ENCODE results near the gene CTNND2. TPM values are rescaled to one million over a fixed set of nuclear protein-coding genes. Genes with fewer than 3 reads are reported as not detected.

Gene CTNND2
- total and polyA plus RNA-seq, 9 of the 15 experiments (the other 6 are each of a cell fraction or from before 2014, with no cell fraction given), result 0.03 to 0.35 TPM; not detected in 7

DNA sequence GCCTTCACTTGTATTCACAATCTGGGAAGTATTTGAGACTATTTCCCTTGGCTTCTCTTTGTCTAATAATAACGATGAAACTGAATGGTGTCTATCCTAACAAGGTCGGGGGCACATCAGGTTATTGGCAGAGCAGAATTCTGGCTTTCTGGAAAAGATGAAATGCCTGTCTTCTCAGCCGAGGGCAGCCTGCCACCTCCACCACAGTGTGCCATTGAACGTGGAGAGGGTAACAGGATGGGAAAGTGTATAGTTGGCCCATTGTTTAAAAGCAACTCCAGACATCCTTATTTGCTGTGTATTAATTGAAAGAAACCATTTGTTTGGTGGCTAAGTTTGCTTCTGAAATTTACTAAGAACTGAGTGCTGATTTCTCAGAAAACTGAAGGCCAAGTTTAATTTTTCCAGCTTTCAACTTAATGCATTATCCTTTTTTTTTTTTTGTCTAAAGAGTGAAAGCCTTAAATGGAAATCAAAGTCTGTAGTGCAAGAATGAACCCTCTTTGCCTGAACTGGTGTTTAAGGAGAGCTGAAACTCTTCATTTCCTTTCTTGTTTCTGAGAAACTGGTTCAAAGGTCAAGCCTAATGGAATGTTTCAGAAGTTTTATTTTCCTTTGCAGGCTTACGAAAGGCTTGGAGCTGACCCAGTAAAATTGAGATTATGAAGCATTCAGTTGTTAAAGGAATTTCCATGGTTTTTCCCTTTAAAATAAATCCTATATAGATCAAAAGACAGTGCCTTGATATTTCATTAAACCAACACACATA lies 579.5 kb downstream of the CTNND2 start:
- ChIA-PET CTCF (ENCODE audit: low intra/inter-chr PET ratio) (no interaction called here), POLR2A (interaction anchor here (0.6 kb wide), 1 partner anchor 753 kb away, joined by 3 read pairs; no protein-coding TSS in a partner anchor)
- no peak overlapping the region for H3K27ac ChIP-seq (ENCODE audit: extremely low read depth, low read depth, low read length)
- intact Hi-C loops (cut with micrococcal nuclease) (no loop called here), in situ Hi-C loops (cut with MboI) (no loop called here)
- H3K27me3 ChIP-seq (ENCODE audit: control insufficient read depth in 2 of 2, insufficient read depth in 2 of 2, low read length in 2 of 2), result no peaks in the 10 kb centered on the region
- ATAC-seq (no peak), FAIRE-seq (no peak), DNase-seq (ENCODE audit: extremely low read depth in 1 of 4, low spot score in 3 of 4) (no peak)
- no peaks in the 10 kb centered on the region for H3K9me3 ChIP-seq (replicated peaks; ENCODE audit: control insufficient read depth, insufficient read depth, low read depth, low read length)
- no peaks in the 10 kb centered on the region for H3K4me1 ChIP-seq (replicated peaks in 1 of 2; ENCODE audit: control insufficient read depth in 2 of 2, insufficient read depth in 2 of 2, low read length in 2 of 2)
- H2AFZ ChIP-seq (ENCODE audit: low read depth, low read length), result no peak overlapping the region
- H3K36me3 ChIP-seq (ENCODE audit: control insufficient read depth, insufficient read depth, low read length), result no peaks in the 10 kb centered on the region
- 0% methylated on average over 5 of the region's 5 CpGs for WGBS (ENCODE audit: insufficient coverage, low coverage, missing lambda C conversion rate)
- H3K9ac ChIP-seq (ENCODE audit: insufficient read depth in 1 of 2, low read depth in 2 of 2, low read length in 2 of 2), result no peak overlapping the region
- BruUV-seq (replicated peaks), result no TSS peak
- H3K4me2 ChIP-seq (ENCODE audit: insufficient read depth, low read length), result no peak overlapping the region
- H3K79me2 ChIP-seq (ENCODE audit: control insufficient read depth, insufficient read depth, low read length), result no peaks in the 10 kb centered on the region
- no peaks in the 10 kb centered on the region for H4K20me1 ChIP-seq (replicated peaks; ENCODE audit: control insufficient read depth, insufficient read depth, low read length)
- no peak overlapping the region for H3K4me3 ChIP-seq
- no peaks in the 10 kb centered on the region for H3K9me1 ChIP-seq (ENCODE audit: control insufficient read depth, insufficient read depth, low read length)
- no peak for TF ChIP-seq FOSL1 (tag; conservative IDR thresholded peaks at IDR 0.05)
- TF ChIP-seq RBM22 (IDR thresholded peaks at IDR 0.05; ENCODE audit: low read depth, low read length, poor library complexity, severe bottlenecking), result no peak
- TF ChIP-seq IRF2 (CRISPR knock-in tag; IDR thresholded peaks at IDR 0.05), result no peak
- no peak for TF ChIP-seq ZC3H11A (IDR thresholded peaks at IDR 0.05; ENCODE audit: low read depth, low read length)
- no peak for TF ChIP-seq TBP (optimal IDR thresholded peaks at IDR 0.05; ENCODE audit: low read depth, low read length)
- TF ChIP-seq, protein P1, sequence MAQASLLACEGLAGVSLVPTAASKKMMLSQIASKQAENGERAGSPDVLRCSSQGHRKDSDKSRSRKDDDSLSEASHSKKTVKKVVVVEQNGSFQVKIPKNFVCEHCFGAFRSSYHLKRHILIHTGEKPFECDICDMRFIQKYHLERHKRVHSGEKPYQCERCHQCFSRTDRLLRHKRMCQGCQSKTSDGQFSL (CRISPR knock-in tag; IDR thresholded peaks at IDR 0.05), result no peak
- TF ChIP-seq, protein P1 (tag; IDR thresholded peaks at IDR 0.05), result no peak
- no peak for TF ChIP-seq HDAC3 (IDR thresholded peaks at IDR 0.05; ENCODE audit: borderline replicate concordance, partially characterized antibody)
- no peak for TF ChIP-seq NFATC3 (IDR thresholded peaks at IDR 0.05)
- TF ChIP-seq, protein P2, sequence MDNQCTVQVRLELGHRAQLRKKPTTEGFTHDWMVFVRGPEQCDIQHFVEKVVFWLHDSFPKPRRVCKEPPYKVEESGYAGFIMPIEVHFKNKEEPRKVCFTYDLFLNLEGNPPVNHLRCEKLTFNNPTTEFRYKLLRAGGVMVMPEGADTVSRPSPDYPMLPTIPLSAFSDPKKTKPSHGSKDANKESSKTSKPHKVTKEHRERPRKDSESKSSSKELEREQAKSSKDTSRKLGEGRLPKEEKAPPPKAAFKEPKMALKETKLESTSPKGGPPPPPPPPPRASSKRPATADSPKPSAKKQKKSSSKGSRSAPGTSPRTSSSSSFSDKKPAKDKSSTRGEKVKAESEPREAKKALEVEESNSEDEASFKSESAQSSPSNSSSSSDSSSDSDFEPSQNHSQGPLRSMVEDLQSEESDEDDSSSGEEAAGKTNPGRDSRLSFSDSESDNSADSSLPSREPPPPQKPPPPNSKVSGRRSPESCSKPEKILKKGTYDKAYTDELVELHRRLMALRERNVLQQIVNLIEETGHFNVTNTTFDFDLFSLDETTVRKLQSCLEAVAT (IDR thresholded peaks at IDR 0.05), result no peak
- no peak for TF ChIP-seq ZNF217 (CRISPR knock-in tag; IDR thresholded peaks at IDR 0.05)
- TF ChIP-seq NFE2L1 (tag; IDR thresholded peaks at IDR 0.05; ENCODE audit: borderline replicate concordance, low read depth), result no peak
- TF ChIP-seq, protein P3, sequence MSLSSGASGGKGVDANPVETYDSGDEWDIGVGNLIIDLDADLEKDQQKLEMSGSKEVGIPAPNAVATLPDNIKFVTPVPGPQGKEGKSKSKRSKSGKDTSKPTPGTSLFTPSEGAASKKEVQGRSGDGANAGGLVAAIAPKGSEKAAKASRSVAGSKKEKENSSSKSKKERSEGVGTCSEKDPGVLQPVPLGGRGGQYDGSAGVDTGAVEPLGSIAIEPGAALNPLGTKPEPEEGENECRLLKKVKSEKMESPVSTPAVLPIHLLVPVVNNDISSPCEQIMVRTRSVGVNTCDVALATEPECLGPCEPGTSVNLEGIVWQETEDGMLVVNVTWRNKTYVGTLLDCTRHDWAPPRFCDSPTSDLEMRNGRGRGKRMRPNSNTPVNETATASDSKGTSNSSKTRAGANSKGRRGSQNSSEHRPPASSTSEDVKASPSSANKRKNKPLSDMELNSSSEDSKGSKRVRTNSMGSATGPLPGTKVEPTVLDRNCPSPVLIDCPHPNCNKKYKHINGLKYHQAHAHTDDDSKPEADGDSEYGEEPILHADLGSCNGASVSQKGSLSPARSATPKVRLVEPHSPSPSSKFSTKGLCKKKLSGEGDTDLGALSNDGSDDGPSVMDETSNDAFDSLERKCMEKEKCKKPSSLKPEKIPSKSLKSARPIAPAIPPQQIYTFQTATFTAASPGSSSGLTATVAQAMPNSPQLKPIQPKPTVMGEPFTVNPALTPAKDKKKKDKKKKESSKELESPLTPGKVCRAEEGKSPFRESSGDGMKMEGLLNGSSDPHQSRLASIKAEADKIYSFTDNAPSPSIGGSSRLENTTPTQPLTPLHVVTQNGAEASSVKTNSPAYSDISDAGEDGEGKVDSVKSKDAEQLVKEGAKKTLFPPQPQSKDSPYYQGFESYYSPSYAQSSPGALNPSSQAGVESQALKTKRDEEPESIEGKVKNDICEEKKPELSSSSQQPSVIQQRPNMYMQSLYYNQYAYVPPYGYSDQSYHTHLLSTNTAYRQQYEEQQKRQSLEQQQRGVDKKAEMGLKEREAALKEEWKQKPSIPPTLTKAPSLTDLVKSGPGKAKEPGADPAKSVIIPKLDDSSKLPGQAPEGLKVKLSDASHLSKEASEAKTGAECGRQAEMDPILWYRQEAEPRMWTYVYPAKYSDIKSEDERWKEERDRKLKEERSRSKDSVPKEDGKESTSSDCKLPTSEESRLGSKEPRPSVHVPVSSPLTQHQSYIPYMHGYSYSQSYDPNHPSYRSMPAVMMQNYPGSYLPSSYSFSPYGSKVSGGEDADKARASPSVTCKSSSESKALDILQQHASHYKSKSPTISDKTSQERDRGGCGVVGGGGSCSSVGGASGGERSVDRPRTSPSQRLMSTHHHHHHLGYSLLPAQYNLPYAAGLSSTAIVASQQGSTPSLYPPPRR (CRISPR knock-in tag; IDR thresholded peaks at IDR 0.05; ENCODE audit: borderline replicate concordance), result no peak
- no peak for TF ChIP-seq ELF4 (CRISPR knock-in tag; IDR thresholded peaks at IDR 0.05)
- no peak for TF ChIP-seq ADNP (tag; IDR thresholded peaks at IDR 0.05)
- no peak for TF ChIP-seq ZNF23 (CRISPR knock-in tag; IDR thresholded peaks at IDR 0.05)

All from K562 (cell line).